Activated naive CD4-positive, alpha-beta T cell treated with anti-CD3 and anti-CD28 coated beads, Interleukin-2, amount 50 U/mL, for 72 hours (primary cell): ENCODE measurements around the gene SMG6. TPM values are rescaled to one million over a fixed set of nuclear protein-coding genes. Genes with fewer than 3 reads are reported as not detected.

Experiments used
- ATAC-seq, 2 donors: fragments of 150-1000 bp; cut with Tn5 transposase; 2 replicates each; pipeline ENCODE4 v1.10.0; 2021; ENCODE audit warnings: mild to moderate bottlenecking in 2 of 2, moderate library complexity in 2 of 2
- DNase-seq, 2 donors: peaks; one replicate each; pipeline ENCODE4 v3.0.0; 2021 to 2022; ENCODE audit warnings: low spot score in 2 of 2
- H3K27ac Mint-ChIP-seq, 2 donors: one replicate each; pipeline ENCODE4 v1.8.0; 2022; ENCODE audit warnings: mild to moderate bottlenecking in 2 of 2, mixed read lengths in 2 of 2
- H3K36me3 Mint-ChIP-seq, 2 donors: one replicate each; pipeline ENCODE4 v1.8.0; 2022; ENCODE audit warnings: mixed read lengths in 2 of 2
- H3K9me3 Mint-ChIP-seq, 2 donors: one replicate each; pipeline ENCODE4 v1.8.0; 2022; ENCODE audit warnings: mixed read lengths in 2 of 2
- total RNA-seq, 2 donors: library from RNA; stranded (reverse); gene quantifications; one replicate each; pipeline ENCODE4 v1.2.3, GENCODE V29; 2022

SMG6 gene
- total RNA-seq, 2 donors from 2014 or later, result 40.1 to 45.2 TPM

- Mint-ChIP-seq H3K27ac (no peak overlapping the region), H3K36me3 (peaks cover 9 to 11% of the 10 kb centered on the region in 2 donors), H3K9me3 (no peaks in the 10 kb centered on the region)
- no peak for DNase-seq
- ATAC-seq, result no peak
These were observed 256.0 kb downstream of the SMG6 start for GRCh38 chr17:2047590-2047989.

GRCh38 chr17:2044263-2044894, 259.2 kb downstream of the SMG6 start:
- no peak for ATAC-seq
- Mint-ChIP-seq H3K36me3 (peaks cover 15 to 18% of the 10 kb centered on the region in 2 donors), H3K9me3 (no peaks in the 10 kb centered on the region), H3K27ac (peak overlapping the region in 1 of 2 donors; percentile 11)
- no peak for DNase-seq

GRCh38 chr17:2043785-2044184, 259.8 kb downstream of the SMG6 start:
- no peak for ATAC-seq
- H3K9me3 Mint-ChIP-seq, result no peaks in the 10 kb centered on the region
- no peak for DNase-seq
- H3K27ac Mint-ChIP-seq, result peak overlapping the region in 1 of 2 donors; percentile 47
- H3K36me3 Mint-ChIP-seq, result peaks cover 15 to 18% of the 10 kb centered on the region in 2 donors

- Mint-ChIP-seq H3K9me3 (no peaks in the 10 kb centered on the region), H3K27ac (peak overlapping the region; percentile 98), H3K36me3 (peaks cover 15 to 18% of the 10 kb centered on the region in 2 donors)
- no peak for DNase-seq
- no peak for ATAC-seq
These were observed 260.7 kb downstream of the SMG6 start for GRCh38 chr17:2042933-2043332.

GRCh38 chr17:2042390-2042847, 261.2 kb downstream of the SMG6 start:
- ATAC-seq (no peak), DNase-seq (no peak)
- Mint-ChIP-seq H3K36me3 (peaks cover 15 to 18% of the 10 kb centered on the region in 2 donors), H3K27ac (peak overlapping the region; percentile 98), H3K9me3 (no peaks in the 10 kb centered on the region)

- Mint-ChIP-seq H3K36me3 (peaks cover 15 to 18% of the 10 kb centered on the region in 2 donors), H3K27ac (peak within 1 kb of the TSS; percentile 98), H3K9me3 (no peaks in the 10 kb centered on the region)
- DNase-seq (peak; percentile 95 to 98), ATAC-seq (peak; percentile 95 to 96)
These were observed 261.8 kb downstream of the SMG6 start, which contains the start of gene OVCA2 for GRCh38 chr17:2041561-2042389. OVCA2 (plus strand) TSS chr17:2042022; CDS start chr17:2042048, 26 bp downstream.

- ATAC-seq, result no peak
- DNase-seq, result no peak
- no peak overlapping the region for H3K27ac Mint-ChIP-seq
- peaks cover 15 to 18% of the 10 kb centered on the region in 2 donors for H3K36me3 Mint-ChIP-seq
- no peaks in the 10 kb centered on the region for H3K9me3 Mint-ChIP-seq
These were observed 262.5 kb downstream of the SMG6 start for GRCh38 chr17:2040942-2041560.

- no peaks in the 10 kb centered on the region for H3K9me3 Mint-ChIP-seq
- H3K36me3 Mint-ChIP-seq, result peaks cover 15 to 18% of the 10 kb centered on the region in 2 donors
- ATAC-seq, result no peak
- peak overlapping the region in 1 of 2 donors; percentile 62 for H3K27ac Mint-ChIP-seq
- DNase-seq, result no peak
These were observed 263.3 kb downstream of the SMG6 start for GRCh38 chr17:2040219-2040827.

- H3K9me3 Mint-ChIP-seq, result no peaks in the 10 kb centered on the region
- ATAC-seq (no peak), DNase-seq (no peak)
- peaks cover 2 to 3% of the 10 kb centered on the region in 2 donors for H3K36me3 Mint-ChIP-seq
- H3K27ac Mint-ChIP-seq, result no peak overlapping the region
These were observed 266.4 kb downstream of the SMG6 start for GRCh38 chr17:2037155-2037554.

GRCh38 chr17:2035541-2036488, 267.8 kb downstream of the SMG6 start:
- Mint-ChIP-seq H3K27ac (peak overlapping the region in 1 of 2 donors; percentile 48), H3K36me3 (no peaks in the 10 kb centered on the region), H3K9me3 (no peaks in the 10 kb centered on the region)
- no peak for DNase-seq
- ATAC-seq, result no peak

GRCh38 chr17:2034806-2035540, 268.6 kb downstream of the SMG6 start:
- ATAC-seq (no peak), DNase-seq (no peak)
- Mint-ChIP-seq H3K36me3 (no peaks in the 10 kb centered on the region), H3K9me3 (no peaks in the 10 kb centered on the region), H3K27ac (no peak overlapping the region)

- DNase-seq, result no peak
- Mint-ChIP-seq H3K27ac (no peak overlapping the region), H3K9me3 (no peaks in the 10 kb centered on the region), H3K36me3 (no peaks in the 10 kb centered on the region)
- ATAC-seq, result no peak
These were observed 269.4 kb downstream of the SMG6 start for GRCh38 chr17:2034157-2034556.

- Mint-ChIP-seq H3K27ac (peak overlapping the region in 1 of 2 donors; percentile 65), H3K9me3 (no peaks in the 10 kb centered on the region), H3K36me3 (no peaks in the 10 kb centered on the region)
- ATAC-seq (no peak), DNase-seq (no peak)
These were observed 270.4 kb downstream of the SMG6 start for GRCh38 chr17:2033153-2033552.

- ATAC-seq, result peak in 1 of 2 donors; percentile 31
These were observed 272.8 kb downstream of the SMG6 start for GRCh38 chr17:2030779-2031163.

More at GRCh38 chr17:2030779-2031163, 272.8 kb downstream of the SMG6 start:
- Mint-ChIP-seq H3K27ac (peak overlapping the region; percentile 81 to 93), H3K9me3 (no peaks in the 10 kb centered on the region), H3K36me3 (peaks cover 0 to 6% of the 10 kb centered on the region in 2 donors)
- peak in 1 of 2 donors; percentile 66 for DNase-seq
